OCI-LY1 (cell line): Measurements from ENCODE around the gene DPP6.

ENCODE experiments used
- CTCF ChIP-seq: fragments of 200-600 bp; sonication (generic), shearing (Covaris generic); IDR thresholded peaks from 2 replicates; pipeline ENCODE4 v1.5.1; 2017; ENCODE audit warnings: mild to moderate bottlenecking, antibody characterized with exemption, low read length, moderate library complexity, mixed read lengths
- EZH2 ChIP-seq: fragments of 200-600 bp; sonication (generic), shearing (Covaris generic); IDR thresholded peaks from 2 replicates; pipeline ENCODE4 v1.8.0; 2017; ENCODE audit warnings: borderline replicate concordance, mixed run types, mild to moderate bottlenecking, antibody characterized with exemption, low read length, moderate library complexity, mixed read lengths

- TF ChIP-seq CTCF (no peak), EZH2 (no peak)
These were observed 668.9 kb downstream of the DPP6 start for GRCh38 chr7:154721086-154721485.
